ENCODE measurements around the gene CPED1.

DNA sequence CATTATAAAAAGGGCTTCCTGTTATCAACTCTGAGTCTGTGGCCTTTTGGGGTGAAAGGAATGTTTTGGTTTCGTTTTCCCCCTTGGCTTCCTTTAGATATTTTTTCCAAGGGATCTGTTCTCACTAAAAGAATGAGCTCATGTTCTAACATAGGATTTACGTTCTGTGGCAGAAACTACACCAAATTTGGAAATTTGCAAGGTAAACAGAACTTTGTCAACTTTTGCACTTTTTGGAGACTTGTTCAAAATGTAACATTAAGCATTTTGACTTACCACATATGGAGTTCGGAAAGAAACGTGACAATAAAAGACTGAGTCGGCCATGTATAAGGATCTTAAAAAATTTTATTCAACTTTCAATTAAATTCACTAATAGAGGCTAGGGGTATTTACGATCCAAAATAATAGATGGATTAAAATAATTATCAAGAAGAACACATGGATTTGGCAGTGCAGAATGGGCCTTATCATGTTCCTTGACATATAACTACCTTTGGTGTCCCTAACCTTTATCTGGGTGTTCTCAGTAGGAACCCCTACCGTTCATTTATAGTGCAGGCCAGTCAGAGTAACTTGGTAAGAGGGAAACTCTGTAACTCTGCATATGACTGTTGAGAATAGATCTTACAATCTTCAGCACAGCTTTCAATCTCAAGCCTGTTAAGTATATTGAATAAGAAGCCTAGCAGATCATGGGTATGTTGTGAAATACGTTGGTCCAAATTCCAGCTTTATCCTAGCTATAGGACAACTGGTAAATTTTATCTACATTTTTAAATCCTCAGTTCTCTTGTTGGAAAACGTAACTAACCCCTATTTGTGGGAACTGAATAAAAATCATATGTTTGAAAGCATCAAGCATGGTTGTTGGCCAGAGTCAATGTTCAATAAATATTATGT lies 11.8 kb downstream of the CPED1 start:
- TF ChIP-seq, protein P1, sequence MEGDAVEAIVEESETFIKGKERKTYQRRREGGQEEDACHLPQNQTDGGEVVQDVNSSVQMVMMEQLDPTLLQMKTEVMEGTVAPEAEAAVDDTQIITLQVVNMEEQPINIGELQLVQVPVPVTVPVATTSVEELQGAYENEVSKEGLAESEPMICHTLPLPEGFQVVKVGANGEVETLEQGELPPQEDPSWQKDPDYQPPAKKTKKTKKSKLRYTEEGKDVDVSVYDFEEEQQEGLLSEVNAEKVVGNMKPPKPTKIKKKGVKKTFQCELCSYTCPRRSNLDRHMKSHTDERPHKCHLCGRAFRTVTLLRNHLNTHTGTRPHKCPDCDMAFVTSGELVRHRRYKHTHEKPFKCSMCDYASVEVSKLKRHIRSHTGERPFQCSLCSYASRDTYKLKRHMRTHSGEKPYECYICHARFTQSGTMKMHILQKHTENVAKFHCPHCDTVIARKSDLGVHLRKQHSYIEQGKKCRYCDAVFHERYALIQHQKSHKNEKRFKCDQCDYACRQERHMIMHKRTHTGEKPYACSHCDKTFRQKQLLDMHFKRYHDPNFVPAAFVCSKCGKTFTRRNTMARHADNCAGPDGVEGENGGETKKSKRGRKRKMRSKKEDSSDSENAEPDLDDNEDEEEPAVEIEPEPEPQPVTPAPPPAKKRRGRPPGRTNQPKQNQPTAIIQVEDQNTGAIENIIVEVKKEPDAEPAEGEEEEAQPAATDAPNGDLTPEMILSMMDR (IDR thresholded peaks at IDR 0.05; ENCODE audit: poor library complexity, severe bottlenecking): no peak
- no peak for TF ChIP-seq EZH2 (IDR thresholded peaks at IDR 0.05; ENCODE audit: borderline replicate concordance, insufficient read depth, low read length, poor library complexity, severe bottlenecking)
- TF ChIP-seq POLR2AphosphoS5 (IDR thresholded peaks at IDR 0.05): no peak
